Measurements from ENCODE around the gene SLC35E1. TPM values are rescaled to one million over a fixed set of nuclear protein-coding genes. Genes with fewer than 3 reads are reported as not detected.

Gene SLC35E1
- total and polyA plus RNA-seq, 2 experiments from 2014 or later = 17.0 to 30.3 TPM

GRCh38 chr19:16524991-16525734 is 47.1 kb downstream of the SLC35E1 start:
- Mint-ChIP-seq H3K4me3 (no peak overlapping the region), H3K27ac (no peak overlapping the region), H3K9me3 (no peaks in the 10 kb centered on the region), H3K27me3 (ENCODE audit: insufficient read depth, low read depth, poor library complexity) (peaks cover 6% of the 10 kb centered on the region), H3K36me3 (ENCODE audit: low read depth) (peaks cover 86% of the 10 kb centered on the region), H3K4me1 (no peaks in the 10 kb centered on the region)
- H3F3A ChIP-seq (replicated peaks; ENCODE audit: low read depth) = no peaks in the 10 kb centered on the region; the same call in 1 of the 2 replicates
- peaks cover 40% of the 10 kb centered on the region for H3K36me3 ChIP-seq (ENCODE audit: insufficient read depth)
- no peaks in the 10 kb centered on the region for H3K9me2 ChIP-seq (ENCODE audit: insufficient read depth)
- no peaks in the 10 kb centered on the region for H3K79me2 ChIP-seq (replicated peaks; ENCODE audit: insufficient read depth)
- no peak for DNase-seq (ENCODE audit: low spot score)
- H3K27me3 ChIP-seq (ENCODE audit: insufficient read depth) = no peaks in the 10 kb centered on the region
- peaks cover 25% of the 10 kb centered on the region for H4K20me1 ChIP-seq (replicated peaks; ENCODE audit: insufficient read depth)
- no peaks in the 10 kb centered on the region for H3K4me1 ChIP-seq (ENCODE audit: insufficient read depth)
- no peak for ATAC-seq
- H3K4me2 ChIP-seq = no peak overlapping the region
- TF ChIP-seq ZNF331 (CRISPR knock-in tag; IDR thresholded peaks at IDR 0.05; ENCODE audit: low read depth) = no peak
- TF ChIP-seq ETS1 (IDR thresholded peaks at IDR 0.05) = no peak
- no peak for TF ChIP-seq NANOG (IDR thresholded peaks at IDR 0.05; ENCODE audit: borderline replicate concordance)
- TF ChIP-seq JUNB (IDR thresholded peaks at IDR 0.05; ENCODE audit: unreplicated experiment) = no peak
- TF ChIP-seq EZH2phosphoT487 (IDR thresholded peaks at IDR 0.05; ENCODE audit: unreplicated experiment) = no peak
- no peak for TF ChIP-seq ZNF114 (CRISPR knock-in tag; IDR thresholded peaks at IDR 0.05)
- no peak overlapping the region for H3K27ac ChIP-seq (ENCODE audit: low read depth)
- H2AFZ ChIP-seq = no peak overlapping the region
- H3K4me3 ChIP-seq = no peak overlapping the region

GRCh38 chr19:16522559-16523377 is 49.4 kb downstream of the SLC35E1 start:
- peaks cover 9% of the 10 kb centered on the region for H3K27me3 Mint-ChIP-seq (ENCODE audit: insufficient read depth, low read depth, poor library complexity)
- no peaks in the 10 kb centered on the region for H3K4me1 Mint-ChIP-seq
- no peaks in the 10 kb centered on the region for H3K4me1 ChIP-seq (ENCODE audit: insufficient read depth)
- H4K20me1 ChIP-seq (replicated peaks; ENCODE audit: insufficient read depth) = peaks cover 21% of the 10 kb centered on the region
- H2AFZ ChIP-seq = no peak overlapping the region
- H3K27ac Mint-ChIP-seq = no peak overlapping the region
- H3K27me3 ChIP-seq (ENCODE audit: insufficient read depth) = no peaks in the 10 kb centered on the region
- no peak overlapping the region for H3K4me3 ChIP-seq
- H3K36me3 Mint-ChIP-seq (ENCODE audit: low read depth) = peaks cover 87% of the 10 kb centered on the region
- H3F3A ChIP-seq (replicated peaks; ENCODE audit: low read depth) = peaks cover 20% of the 10 kb centered on the region
- H3K9me2 ChIP-seq (ENCODE audit: insufficient read depth) = no peaks in the 10 kb centered on the region
- no peak overlapping the region for H3K4me3 Mint-ChIP-seq
- peaks cover 50% of the 10 kb centered on the region for H3K36me3 ChIP-seq (ENCODE audit: insufficient read depth)
- no peak overlapping the region for H3K27ac ChIP-seq (ENCODE audit: low read depth)
- DNase-seq (ENCODE audit: low spot score) (no peak), ATAC-seq (no peak)
- H3K9me3 Mint-ChIP-seq = no peaks in the 10 kb centered on the region
- no peaks in the 10 kb centered on the region for H3K79me2 ChIP-seq (replicated peaks; ENCODE audit: insufficient read depth)
- H3K4me2 ChIP-seq = no peak overlapping the region
- TF ChIP-seq JUNB (IDR thresholded peaks at IDR 0.05; ENCODE audit: unreplicated experiment) (no peak), ETS1 (IDR thresholded peaks at IDR 0.05) (no peak), STAT1 (IDR thresholded peaks at IDR 0.05; ENCODE audit: unreplicated experiment) (no peak), ZNF331 (CRISPR knock-in tag; IDR thresholded peaks at IDR 0.05; ENCODE audit: low read depth) (no peak), ZNF114 (CRISPR knock-in tag; IDR thresholded peaks at IDR 0.05) (no peak), EZH2phosphoT487 (IDR thresholded peaks at IDR 0.05; ENCODE audit: unreplicated experiment) (no peak), CTCF (conservative IDR thresholded peaks at IDR 0.05; ENCODE audit: low read depth in 2 of 2) (no peak), EZH2 (IDR thresholded peaks at IDR 0.05; ENCODE audit: low read depth, unreplicated experiment) (no peak), NANOG (IDR thresholded peaks at IDR 0.05; ENCODE audit: borderline replicate concordance) (no peak), CREB1 (CRISPR knock-in tag; IDR thresholded peaks at IDR 0.05; ENCODE audit: low read depth) (no peak)
